Peyer's patch (tissue), 4 donors: ENCODE results near the gene TRIM25. TPM values are rescaled to one million over a fixed set of nuclear protein-coding genes. Genes with fewer than 3 reads are reported as not detected.
A peak's percentile ranks its signal among the peaks of the same experiment; 100 is the strongest.

Experiments
- DNase-seq, 3 donors: peaks; one replicate each; pipeline ENCODE4 v3.0.0-alpha.2; 2017 to 2019
- H3K27ac ChIP-seq, 4 donors: fragments of 200-600 bp; sonication (generic); one replicate each; pipeline ENCODE4 v1.5.1; 2016 to 2019
- H3K27me3 ChIP-seq, 2 donors: fragments of 200-600 bp; sonication (generic); one replicate each; pipeline ENCODE4 v1.5.1; 2019
- H3K36me3 ChIP-seq, 3 donors: fragments of 200-600 bp; sonication (generic); one replicate each; pipeline ENCODE4 v1.5.1; 2016 to 2019
- H3K4me1 ChIP-seq, 4 donors: fragments of 200-600 bp; sonication (generic); one replicate each; pipeline ENCODE4 v1.5.1; 2016 to 2019
- H3K4me3 ChIP-seq, 4 donors: fragments of 200-600 bp; sonication (generic); 1 replicate in 3 of 4; 2 replicates in 1 of 4; pipeline ENCODE4 v1.5.1; 2016 to 2019; ENCODE audit warnings: mild to moderate bottlenecking in 1 of 4
- H3K9me3 ChIP-seq, 4 donors: fragments of 200-600 bp; sonication (generic); one replicate each; pipeline ENCODE4 v1.5.1; 2016 to 2019; ENCODE audit warnings: mild to moderate bottlenecking in 1 of 4
- POLR2A ChIP-seq, 2 donors: fragments of 450-650 bp; IDR thresholded peaks; one replicate each; pipeline ENCODE4 v1.5.1; 2017; ENCODE audit warnings: antibody characterized with exemption in 2 of 2, mild to moderate bottlenecking in 2 of 2, moderate library complexity in 2 of 2
- total RNA-seq, 4 donors: library from RNA; depleted of rRNA; stranded (reverse); fragments of >200 nt; gene quantifications; one replicate each; pipeline ENCODE4 v1.1.0, GENCODE V29; 2016
- TF ChIP-seq, protein P1 (sequence below), 6 experiments: fragments of 450-650 bp in 4 of 6; fragments of 200-600 bp in 2 of 6; sonication (generic) in 1 of 6; IDR thresholded peaks; one replicate each; pipeline ENCODE4 v1.5.1; 2017 to 2019; ENCODE audit warnings: antibody characterized with exemption in 6 of 6, mild to moderate bottlenecking in 3 of 6, moderate library complexity in 1 of 6

Gene TRIM25
- total RNA-seq, 4 donors from 2014 or later: 87.0 to 344 (median 119) TPM

DNA sequence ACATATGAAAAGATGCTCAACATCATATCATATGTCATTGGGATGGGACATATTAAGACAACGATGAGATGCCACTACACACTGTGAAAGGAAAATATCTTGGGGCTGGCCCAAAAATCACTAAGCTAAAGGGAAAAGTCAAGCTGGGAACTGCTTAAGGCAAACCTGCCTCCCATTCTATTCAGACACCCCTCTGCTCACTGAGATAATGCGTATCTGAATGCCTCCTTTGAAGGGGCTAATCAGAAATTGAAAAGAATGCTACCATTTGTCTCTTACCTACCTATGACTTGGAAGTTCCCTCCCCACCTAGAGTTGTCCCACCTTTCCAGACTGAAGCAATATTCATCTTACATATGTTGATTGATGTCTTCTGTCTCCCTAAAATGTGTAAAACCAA is 11.2 kb upstream of the TRIM25 start:
- H3K4me3 ChIP-seq: no peak overlapping the region
- no peaks in the 10 kb centered on the region for H3K9me3 ChIP-seq
- TF ChIP-seq, protein P1, sequence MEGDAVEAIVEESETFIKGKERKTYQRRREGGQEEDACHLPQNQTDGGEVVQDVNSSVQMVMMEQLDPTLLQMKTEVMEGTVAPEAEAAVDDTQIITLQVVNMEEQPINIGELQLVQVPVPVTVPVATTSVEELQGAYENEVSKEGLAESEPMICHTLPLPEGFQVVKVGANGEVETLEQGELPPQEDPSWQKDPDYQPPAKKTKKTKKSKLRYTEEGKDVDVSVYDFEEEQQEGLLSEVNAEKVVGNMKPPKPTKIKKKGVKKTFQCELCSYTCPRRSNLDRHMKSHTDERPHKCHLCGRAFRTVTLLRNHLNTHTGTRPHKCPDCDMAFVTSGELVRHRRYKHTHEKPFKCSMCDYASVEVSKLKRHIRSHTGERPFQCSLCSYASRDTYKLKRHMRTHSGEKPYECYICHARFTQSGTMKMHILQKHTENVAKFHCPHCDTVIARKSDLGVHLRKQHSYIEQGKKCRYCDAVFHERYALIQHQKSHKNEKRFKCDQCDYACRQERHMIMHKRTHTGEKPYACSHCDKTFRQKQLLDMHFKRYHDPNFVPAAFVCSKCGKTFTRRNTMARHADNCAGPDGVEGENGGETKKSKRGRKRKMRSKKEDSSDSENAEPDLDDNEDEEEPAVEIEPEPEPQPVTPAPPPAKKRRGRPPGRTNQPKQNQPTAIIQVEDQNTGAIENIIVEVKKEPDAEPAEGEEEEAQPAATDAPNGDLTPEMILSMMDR (IDR thresholded peaks at IDR 0.05): no peak
- TF ChIP-seq POLR2A (IDR thresholded peaks at IDR 0.05): no peak
- no peaks in the 10 kb centered on the region for H3K27me3 ChIP-seq
- DNase-seq: no peak
- no peaks in the 10 kb centered on the region for H3K36me3 ChIP-seq
- no peak overlapping the region for H3K27ac ChIP-seq
- no peaks in the 10 kb centered on the region for H3K4me1 ChIP-seq

DNA sequence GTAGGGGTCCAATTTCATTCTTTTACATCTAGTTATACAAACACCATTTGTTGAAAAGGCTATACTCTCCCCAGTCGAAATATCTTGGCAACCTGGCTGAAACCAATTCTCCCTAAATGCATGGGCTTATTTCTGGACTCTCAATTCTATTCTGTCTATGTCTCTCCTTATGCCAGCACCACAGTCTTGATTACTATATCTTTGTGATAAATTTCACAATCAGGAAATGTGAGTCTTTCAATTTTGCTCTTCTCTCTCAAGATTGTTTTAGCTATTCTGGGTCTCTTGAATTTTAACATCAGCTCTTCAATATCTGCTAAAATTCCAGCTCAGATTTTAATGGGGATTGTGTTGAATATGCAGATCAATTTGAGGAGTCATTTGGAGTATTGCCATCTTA is 5.9 kb upstream of the TRIM25 start:
- no peaks in the 10 kb centered on the region for H3K36me3 ChIP-seq
- peak overlapping the region in 1 of 4 donors; percentile 59 for H3K27ac ChIP-seq
- no peak overlapping the region for H3K4me3 ChIP-seq
- no peaks in the 10 kb centered on the region for H3K27me3 ChIP-seq
- no peak for DNase-seq
- H3K4me1 ChIP-seq: peaks cover 0 to 14% (median 0%) of the 10 kb centered on the region in 4 donors
- no peak for TF ChIP-seq POLR2A (IDR thresholded peaks at IDR 0.05)
- TF ChIP-seq, protein P1 (IDR thresholded peaks at IDR 0.05): no peak
- no peaks in the 10 kb centered on the region for H3K9me3 ChIP-seq

- H3K9me3 ChIP-seq: no peaks in the 10 kb centered on the region
- DNase-seq: no peak
- H3K4me1 ChIP-seq: peaks cover 0 to 15% (median 0%) of the 10 kb centered on the region in 4 donors
- H3K27ac ChIP-seq: peak overlapping the region in 2 of 4 donors; percentile 5 to 51
- no peaks in the 10 kb centered on the region for H3K36me3 ChIP-seq
- TF ChIP-seq, protein P1 (IDR thresholded peaks at IDR 0.05): no peak
- no peak for TF ChIP-seq POLR2A (IDR thresholded peaks at IDR 0.05)
- H3K4me3 ChIP-seq: no peak overlapping the region
- H3K27me3 ChIP-seq: no peaks in the 10 kb centered on the region
Observed at GRCh38 chr17:56918916-56919315, 5.1 kb upstream of the TRIM25 start.

DNA sequence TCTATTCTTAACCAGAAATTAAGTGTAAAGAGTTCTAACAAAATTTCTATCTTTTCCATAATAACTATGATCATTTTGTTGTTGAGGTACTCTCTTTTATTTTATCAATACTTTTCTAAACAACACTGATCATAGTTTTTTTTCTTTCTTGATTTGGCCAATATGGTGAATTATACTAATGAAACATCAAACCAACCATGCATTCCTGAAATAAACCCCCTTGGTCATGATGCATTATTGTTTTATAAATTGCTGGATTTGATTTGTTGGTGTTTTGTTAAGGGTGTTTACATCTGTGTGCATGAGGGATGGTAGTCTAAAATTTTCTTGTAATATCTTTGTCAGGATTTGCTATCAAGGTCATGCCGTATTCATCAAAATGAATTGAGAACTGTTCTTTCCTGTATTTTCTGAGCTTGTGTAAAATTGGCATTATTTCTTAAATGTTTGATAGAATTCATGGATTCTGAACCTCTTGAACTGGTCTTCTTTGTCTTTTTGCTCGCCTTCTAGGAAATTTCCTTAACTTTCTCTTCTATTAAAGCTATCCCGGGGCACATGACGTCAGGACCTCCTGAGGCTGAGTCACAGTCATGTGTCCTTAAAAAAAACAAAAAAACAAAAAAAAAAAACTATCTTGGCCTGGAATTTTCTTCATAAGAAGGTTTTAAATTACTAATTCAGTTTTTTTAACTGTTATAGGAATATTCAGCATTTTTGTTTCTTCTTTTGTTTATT is 3.9 kb upstream of the TRIM25 start:
- Histone ChIP-seq H3K27ac (no peak overlapping the region), H3K4me1 (peaks cover 0 to 15% (median 0%) of the 10 kb centered on the region in 4 donors), H3K4me3 (no peak overlapping the region), H3K27me3 (no peaks in the 10 kb centered on the region), H3K36me3 (no peaks in the 10 kb centered on the region), H3K9me3 (no peaks in the 10 kb centered on the region)
- TF ChIP-seq, protein P1 (IDR thresholded peaks at IDR 0.05): no peak
- no peak for TF ChIP-seq POLR2A (IDR thresholded peaks at IDR 0.05)
- DNase-seq: no peak

DNA sequence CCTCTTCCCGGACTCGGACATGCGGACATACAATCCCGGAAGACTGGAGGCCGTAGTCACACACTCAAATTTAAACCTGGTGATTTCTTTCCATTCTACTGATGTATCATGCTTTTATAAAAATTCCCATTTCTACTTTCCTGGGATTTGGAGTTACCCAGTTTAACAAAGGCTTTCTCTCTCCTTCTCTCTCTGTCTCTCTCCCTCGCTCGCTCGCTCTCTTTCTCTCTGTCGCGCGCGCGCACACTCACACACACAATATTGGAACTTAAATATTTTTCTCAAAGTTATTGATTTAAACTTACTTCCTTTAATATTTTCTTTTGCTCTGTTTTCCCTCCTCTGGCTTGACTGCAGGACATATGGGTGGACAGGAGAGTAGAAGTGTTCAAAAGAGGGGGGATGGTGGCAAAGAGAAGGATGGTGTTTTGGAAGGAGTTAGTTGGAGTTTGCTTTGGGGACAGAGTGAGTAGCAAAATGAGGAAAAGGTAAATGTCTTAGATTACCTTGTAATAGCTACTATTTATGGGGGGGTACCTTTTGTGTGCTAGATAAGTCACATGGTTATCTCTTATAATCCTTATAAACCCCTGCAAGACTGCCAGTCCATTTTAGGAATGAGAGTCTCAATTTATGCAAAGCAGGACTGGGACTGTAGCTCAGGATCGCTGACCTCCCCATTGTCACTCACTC is 878 bp upstream of the TRIM25 start:
- TF ChIP-seq, protein P1 (IDR thresholded peaks at IDR 0.05): no peak
- no peak for TF ChIP-seq POLR2A (IDR thresholded peaks at IDR 0.05)
- DNase-seq: no peak
- Histone ChIP-seq H3K36me3 (no peaks in the 10 kb centered on the region), H3K9me3 (no peaks in the 10 kb centered on the region), H3K4me1 (peaks cover 0 to 41% (median 15%) of the 10 kb centered on the region in 4 donors), H3K4me3 (peak overlapping the region; percentile 63 to 84 (median 76)), H3K27ac (peak overlapping the region; percentile 73 to 96 (median 86)), H3K27me3 (no peaks in the 10 kb centered on the region)
